GM19328 (cell line): Measurements from ENCODE around the gene PITPNC1.
"Not testable (repeated sequence)": the region's sequence is repeated elsewhere in the genome, so short reads cannot be mapped to it uniquely, and the experiment has no call there.

Experiments
- ATAC-seq: cut with Tn5 transposase; IDR thresholded peaks from one replicate; pipeline ENCODE4 v1.9.1; 2021; ENCODE audit warnings: mild to moderate bottlenecking, moderate library complexity; ENCODE audit not compliant: unreplicated experiment

Gene PITPNC1

DNA sequence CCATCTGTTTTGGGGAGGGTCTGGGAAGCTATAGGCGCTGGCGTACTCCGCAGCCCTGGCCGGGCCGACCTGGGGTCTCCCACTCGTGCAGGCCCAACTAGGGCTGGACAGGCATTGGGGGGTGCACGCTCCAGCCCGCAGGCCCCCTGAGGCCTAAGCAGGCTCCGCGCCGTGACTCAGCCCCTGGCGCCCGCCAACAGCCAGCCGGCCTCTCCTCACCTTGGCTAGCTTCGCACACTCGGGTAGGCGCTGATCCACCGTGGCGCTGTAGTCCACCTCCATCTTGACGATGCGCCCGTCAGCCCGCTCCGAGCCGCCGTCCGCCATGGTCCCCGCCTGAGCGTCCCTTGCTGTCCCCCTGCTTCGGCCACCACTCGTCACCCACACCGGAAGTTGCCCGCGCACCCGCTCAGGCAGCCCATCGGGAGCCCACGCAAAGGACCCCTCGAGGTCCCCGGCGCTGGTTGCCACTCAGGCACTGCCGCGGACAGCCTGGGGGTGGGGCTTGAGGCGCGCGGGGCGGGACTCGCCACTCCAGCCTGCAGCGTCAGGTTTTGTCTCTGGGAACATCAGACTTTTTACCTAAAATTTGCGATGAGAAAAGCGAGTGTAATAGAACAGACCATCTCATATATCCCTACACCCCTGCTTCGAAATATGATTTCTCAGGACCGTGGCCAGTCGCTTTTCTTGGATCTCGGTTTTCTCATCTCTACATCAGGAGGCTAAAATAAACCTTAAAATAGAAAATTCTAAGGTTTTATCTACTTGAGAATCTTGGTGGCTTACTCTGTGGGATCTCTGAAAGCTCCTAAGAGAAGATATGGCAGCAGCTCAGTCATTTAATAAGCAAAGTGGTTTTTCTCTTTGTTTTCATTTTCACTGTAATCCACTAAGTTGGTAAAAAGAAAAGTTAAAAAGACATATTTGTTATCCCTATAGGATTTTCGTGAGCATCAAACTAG, 10.6 kb upstream of the PITPNC1 start, which contains the start of gene PSMD12:
Gene PSMD12, minus strand, starts transcription at position 385 of the 965 bp plus-strand sequence. Its CDS starts 58 bp downstream, at position 327.
- ATAC-seq, result peak; percentile 78

DNA sequence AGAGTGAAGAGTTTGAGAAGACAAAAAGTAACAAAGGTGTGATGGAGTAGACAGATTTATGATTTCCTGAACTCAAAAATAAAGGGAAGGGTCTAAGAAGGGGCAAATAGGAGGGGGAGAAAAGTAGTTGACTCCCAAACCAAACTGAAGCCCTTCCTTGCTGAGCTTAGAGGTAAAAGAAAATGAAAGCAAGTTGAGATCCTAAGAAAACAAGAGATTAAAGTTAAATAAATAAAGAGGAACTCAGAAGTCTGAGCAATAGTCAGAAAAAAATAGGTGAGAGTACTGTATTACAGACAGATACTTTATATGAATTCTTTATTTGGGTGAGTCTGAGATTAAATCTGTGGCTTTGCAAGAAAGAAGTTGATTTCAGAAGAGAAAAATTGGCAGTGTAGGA, 7.4 kb upstream of the PITPNC1 start:
- ATAC-seq, result no peak

DNA sequence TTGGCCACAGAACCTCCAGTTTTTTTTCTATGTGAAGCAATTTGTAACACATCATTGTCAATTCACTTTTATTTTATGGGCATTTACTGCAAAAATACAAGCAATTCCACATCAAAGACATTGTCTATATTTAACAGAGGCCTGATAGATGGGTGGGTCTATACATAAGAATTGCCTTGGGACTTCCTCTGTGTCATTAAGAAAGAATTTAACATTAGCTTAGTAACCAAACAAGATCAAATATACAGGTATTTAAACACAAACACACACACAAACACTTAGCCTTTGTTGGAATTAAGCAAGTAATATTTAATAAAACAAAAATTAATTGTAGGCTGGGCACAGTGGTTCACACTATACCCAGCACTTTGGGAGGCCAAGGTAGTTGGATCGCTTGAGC, 4.3 kb upstream of the PITPNC1 start:
- no peak for ATAC-seq

DNA sequence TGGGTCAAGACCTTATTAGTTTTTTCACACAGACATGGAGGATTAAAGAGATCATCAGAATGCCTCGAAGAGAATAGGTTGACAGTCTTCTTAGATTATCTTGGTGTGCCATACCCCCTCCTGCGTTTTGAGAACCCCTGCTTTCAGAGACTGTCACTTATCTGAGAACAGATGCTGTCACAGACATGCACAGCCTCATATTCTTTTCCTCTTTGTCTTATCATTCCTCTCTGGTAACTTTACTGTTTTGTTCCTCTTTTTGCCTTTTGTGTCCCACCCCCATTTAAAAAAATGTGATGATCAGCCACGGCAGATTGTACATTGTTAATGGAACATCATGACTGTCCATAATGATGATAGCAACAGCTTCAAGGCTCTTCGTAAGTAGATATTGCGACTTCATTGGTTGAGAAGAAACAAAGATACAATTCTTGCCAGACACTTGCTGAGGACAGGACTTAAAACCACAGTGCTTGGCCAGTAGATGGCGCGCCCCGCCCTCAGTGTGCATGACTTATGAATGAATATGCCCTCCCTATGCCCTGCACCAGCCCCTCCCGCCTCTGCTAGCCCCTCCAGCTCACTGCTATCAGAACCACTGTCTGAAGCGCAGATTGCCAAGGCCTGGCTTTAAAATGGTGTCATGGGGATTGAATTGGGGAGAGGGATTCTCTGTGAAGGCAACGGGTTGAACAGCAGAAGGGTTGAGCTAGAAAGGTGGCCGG, 2.6 kb upstream of the PITPNC1 start:
- no peak for ATAC-seq

DNA sequence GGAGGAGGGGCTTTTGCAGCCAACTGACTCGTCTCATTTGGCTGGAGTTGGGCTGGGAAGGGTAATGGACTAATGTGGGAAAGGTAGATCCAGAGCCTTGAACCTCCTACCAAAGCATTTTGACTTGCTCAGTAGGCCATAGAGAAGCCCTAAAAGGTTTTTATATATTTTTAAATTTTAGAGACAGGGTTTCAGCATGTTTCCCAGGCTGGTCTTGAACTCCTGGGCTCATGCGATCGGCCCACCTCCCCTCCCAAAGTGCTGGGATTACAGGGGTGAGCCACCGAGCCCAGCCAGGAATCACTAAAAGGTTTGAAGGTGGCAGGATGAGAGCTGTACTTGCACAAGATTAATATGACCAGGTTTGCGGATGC, 2.0 kb upstream of the PITPNC1 start:
- ATAC-seq, result no peak

DNA sequence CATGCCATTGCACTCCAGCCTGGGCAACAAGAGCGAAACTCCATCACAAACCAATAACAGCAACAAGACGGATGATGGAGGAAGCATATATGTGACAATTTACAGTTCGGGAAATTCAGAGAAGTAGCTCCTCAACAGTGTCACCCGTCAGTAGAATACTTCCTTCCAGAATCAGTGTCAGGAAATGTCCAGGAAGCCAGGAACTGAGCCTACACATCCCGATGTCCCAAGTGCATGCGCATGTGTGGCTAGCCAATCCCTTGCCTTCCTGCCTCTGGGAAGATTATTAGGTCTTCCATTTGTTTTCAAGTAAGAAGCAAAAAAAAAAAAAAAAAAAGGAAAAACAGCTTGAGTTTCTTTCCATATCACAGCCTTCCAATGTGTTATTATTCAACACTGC, 1.4 kb upstream of the PITPNC1 start:
- ATAC-seq, result no peak

DNA sequence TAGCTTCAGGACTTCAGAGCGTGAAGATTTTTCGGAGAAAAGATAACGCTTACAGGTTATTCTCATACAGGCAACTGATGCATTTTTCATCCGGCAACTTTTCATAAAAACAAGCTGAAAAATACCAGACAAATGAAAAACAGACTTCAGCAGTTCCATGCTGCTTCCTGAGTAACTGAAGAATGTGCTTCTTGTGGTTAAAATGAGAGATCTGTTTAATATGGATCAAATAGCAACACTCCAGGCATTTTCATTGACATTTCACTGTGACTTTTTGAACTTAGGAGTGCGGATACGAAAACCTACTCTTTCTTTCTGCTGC, 705 bp upstream of the PITPNC1 start:
- ATAC-seq, result no peak

DNA sequence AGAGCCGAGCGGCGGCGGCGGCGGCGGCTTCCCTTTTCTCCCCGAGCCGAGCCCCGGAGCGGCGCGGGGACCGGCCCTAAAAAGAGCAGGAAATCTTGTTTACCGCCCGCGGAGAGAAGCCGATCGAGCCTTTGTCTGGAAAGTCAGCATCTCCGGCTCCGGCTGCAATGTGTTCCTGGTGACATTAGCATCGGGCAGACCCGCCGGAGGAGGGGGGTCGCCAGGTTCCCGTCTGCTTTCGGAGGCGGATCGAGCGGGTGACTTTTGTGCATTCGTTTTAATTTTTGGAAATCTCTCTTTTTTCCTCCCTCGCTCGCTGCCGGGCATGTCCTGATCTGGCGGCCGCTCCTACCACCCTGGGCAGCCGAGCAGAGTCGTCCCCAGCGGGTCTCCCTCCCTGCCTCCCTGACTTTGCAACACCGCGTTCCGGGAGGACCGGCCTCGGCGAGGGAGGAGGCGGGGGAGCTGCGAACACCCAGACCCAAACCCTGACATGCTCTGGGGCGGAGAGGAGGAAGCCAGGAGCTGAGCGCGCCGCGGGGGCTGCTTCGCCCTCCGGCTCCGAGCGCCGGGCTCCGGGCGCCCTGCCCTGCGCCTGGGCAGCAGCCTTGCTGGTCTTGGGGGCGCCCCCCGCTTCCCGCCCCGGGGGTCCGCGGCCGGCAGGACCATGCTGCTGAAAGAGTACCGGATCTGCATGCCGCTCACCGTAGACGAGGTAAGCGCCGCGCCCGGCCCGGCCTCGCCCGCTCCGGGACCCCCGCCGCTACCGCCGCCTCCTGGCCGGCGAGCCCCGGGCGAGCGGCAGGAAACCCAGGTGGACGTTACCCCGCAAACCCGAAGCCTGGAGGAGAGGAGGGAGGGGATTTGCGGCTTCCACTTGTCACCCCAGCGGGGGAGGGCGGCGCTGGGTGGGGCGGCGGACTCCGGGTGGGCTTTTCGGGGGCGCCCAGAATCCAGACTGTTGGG, 690 bp downstream of the PITPNC1 start:
- ATAC-seq, result peak; percentile 23

DNA sequence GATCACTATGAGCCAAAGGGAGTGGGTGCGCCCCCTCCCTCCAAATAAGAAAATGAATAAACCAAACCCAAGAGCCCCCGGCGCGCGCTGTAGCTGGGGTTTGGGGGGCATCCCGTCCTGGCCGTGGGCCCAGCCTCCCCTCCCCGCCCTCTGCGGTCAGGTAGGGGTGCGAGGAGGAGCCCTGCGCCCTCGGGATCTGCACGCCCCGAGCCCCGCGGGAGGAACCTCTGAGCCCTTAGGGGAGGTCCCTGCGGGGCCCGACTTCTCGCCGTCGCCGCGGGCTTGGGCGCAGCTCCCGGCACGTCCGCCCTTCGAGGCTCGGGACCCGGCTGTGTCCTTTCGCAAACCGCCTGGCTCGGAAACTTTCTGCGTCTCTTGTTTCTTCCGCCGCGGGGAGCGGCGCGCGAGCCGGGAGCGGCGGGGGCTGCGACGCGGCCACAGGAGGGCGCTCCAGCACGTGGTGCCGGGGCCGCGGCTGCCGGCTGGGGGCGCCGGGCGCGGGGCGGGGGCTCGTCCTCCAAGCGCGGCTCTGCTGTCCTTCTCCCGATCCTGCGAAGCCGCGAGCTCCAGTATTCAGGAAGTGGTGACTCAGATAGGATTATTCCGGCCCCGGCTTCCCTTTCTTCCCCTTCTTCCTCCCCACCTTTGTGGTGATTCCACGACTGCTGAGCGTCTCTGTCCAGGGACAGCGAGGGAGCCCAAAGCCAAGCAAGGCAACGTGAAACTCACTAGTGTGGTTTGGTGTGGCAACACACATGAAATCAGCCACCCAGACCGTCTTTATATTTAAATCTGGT, 1.6 kb downstream of the PITPNC1 start:
- ATAC-seq, result peak; percentile 37

DNA sequence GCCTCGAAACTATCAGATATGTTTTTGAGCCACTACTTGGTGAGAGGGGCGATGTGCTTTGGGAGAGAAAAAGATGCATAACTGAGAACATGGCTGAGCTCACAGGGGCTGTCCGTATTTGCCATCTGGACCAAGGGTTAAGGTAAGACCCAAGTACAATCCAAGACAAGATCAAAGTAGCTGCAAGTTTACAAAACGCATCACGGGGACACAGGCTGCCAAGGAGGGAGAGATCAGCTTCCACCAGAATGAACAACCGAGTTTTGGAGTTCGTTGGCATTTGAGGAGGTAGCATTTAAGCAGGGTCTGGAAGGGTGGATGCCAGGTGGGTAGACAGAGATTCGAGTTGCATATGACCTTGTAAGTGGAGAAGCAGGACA, 2.2 kb downstream of the PITPNC1 start:
- no peak for ATAC-seq

DNA sequence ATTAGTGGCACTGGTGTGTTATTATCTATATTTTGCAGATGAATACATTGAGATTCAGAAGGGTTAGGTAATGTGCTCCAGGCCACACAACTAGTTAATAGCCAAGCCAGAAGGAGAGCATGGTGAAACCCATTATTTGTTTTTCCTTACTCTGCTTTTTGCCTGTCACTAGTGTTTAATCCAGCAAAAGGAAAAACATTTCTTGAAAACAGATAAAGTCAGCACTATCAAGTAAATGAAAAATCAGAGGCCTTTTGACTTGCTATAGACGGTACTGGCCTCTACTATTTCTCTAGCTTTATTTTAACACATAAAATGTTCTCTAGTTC, 4.8 kb downstream of the PITPNC1 start:
- ATAC-seq, result no peak

DNA sequence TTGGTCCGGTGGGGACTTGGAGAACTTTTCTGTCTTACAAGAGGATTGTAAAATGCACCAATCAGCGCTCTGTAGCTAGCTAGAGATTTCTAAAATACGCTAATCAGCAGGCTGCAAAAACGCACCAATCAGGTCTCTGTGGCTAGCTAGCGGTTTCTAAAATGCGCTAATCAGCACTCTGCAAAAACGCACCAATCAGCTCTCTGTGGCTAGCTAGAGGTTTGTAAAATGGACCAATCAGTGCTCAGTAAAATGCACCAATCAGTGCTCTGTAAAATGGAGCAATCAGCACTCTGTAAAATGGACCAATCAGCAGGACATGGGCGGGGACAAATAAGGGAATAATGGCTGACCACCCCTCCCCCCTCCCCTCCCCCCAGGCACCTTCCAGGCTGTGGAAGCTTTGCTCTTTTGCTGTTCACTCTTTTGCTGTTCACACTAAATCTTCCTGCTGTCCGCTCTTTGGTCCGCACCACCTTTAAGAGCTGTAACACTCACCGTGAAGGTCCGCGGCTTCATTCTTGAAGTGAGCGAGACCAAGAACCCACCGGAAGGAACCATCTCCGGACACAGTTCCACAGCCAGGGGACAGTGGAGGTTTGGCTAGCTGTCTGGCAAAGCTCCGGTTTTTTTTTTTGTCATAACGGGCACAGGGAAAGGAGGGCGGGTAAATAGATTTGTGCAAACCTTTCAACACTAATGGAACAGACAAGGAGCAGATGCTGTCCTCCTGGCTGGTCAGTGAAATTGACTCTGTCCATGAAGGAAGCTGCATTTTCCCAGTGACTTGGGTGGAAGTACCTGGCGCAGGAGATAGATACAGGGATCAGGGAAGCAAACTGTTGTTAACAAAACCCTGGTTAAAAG, 8.3 kb downstream of the PITPNC1 start:
- ATAC-seq, result no peak

DNA sequence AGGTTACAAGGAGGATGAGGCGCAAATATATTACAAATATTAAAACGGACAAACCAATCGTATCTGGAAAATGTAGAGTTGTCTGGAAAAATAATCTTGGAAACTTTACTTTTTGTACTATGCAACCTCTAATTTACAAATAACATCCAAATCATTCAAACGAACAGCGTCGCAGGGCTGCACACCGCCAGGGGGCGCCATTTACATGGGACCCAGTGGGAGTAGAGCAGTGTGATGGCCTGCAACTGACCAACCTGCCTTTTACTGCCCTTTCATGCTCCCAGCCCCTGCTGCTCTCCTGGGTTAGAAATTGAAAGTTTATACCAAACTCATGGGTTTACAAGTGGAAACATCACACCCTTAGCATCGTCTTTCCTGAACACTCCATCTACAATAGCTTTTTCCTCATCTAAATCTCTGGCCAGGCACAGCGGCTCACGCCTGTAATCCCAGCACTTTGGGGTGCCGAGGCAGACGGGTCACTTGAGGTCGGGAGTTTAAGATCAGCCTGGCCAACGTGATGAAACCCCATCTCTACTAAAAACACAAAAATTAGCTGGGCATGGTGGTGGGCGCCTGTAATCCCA, 10.0 kb downstream of the PITPNC1 start:
- ATAC-seq, result no peak

DNA sequence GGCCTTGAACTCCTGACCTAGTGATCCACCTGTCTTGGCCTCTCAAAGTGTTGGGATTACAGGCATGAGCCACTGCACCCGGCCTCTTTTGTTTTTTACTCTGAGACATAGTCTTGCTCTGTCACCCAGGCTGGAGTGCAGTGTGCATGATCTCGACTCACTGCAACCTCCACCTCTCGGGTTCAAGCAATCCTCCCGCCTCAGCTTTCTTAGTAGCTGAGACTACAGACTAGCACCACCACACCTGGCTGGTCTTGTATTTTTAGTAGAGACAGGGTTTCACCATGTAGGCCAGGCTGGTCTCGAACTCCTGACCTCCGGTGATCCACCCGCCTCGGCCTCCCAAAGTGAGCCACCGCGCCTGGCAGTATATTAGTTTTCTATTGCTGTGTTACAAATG, 11.5 kb downstream of the PITPNC1 start:
- ATAC-seq, result not testable (repeated sequence)

DNA sequence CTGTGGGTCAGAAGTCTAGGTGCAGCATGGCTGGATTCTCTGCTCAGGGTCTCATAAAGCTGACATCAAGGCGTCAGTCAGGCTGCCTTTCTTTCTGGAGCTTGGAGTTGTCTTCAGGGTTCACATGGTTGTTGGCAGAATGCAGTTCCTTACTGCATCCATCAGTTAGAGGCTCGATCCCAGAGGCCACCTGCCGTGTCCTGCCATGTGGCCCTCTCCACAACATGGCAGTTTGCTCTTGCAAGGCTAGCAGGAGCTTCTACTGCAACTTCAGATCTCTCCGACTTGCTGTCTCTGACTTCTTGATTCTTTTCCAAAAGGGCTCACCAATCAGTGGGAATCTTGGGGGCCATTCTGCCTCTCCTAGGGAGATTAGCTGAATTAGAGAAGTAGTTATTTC, 11.9 kb downstream of the PITPNC1 start:
- no peak for ATAC-seq

DNA sequence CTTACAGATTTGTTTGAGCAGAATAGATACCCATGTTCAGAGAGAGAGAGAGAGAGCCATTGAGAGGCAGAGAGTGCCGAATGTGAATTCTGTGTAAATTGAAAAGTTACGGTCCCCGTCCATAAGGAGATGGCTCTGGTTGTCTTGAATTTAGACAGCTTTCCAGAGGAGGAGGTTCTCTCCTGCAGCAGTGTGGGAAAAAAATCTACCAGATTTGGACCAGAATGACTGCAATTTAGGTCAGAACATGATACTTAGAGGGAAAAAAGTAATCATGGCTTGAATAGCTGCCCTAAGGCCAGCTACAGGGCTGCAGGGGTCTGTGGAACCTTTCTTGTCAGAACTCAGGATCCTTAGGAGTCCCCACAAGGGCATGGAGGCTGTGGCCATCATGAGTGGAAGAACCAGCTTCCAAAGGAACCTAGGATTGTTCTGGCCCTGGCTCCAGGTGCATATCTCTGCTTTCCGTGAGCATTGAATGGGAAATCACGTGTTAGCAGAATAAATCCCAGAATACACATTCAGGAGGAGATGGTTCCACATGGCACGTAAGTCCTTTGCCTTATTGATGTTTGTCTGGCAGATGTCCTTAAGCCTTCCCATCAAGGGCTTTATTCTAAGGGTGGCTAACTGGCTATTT, 13.0 kb downstream of the PITPNC1 start:
- ATAC-seq, result no peak

DNA sequence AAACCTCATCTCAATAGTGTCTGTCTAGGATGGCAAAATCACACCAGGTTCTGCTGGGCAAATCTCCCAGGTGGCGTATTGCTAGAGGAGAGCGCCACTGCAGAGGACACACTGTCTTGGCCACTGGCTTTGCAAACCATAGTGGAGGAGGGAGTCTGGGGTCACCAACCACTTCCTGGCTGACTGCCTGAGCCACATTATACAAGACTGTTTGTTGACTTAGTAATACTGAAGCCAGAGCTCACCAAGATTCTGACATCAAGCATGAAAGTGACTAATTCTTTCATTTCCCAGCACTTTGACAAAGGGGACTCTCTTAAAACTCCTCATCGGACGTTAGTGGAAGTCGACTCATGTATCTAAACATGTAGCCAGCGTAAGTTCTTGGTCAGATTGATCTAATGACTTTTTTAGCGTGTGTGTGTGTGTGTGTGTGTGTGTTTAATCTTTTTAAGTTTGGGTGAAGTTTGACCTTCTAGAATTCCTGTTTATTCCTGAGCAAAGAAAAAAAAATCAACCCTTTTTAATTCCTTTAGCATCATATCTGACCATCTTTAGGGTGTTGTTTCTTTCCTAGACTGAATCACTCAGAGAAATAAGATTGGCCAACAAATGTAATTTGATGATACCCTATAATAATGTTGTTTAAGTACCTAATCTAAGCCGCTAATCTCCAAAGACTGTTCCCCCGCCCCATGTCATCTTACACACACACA, 13.7 kb downstream of the PITPNC1 start:
- ATAC-seq, result peak; percentile 87

DNA sequence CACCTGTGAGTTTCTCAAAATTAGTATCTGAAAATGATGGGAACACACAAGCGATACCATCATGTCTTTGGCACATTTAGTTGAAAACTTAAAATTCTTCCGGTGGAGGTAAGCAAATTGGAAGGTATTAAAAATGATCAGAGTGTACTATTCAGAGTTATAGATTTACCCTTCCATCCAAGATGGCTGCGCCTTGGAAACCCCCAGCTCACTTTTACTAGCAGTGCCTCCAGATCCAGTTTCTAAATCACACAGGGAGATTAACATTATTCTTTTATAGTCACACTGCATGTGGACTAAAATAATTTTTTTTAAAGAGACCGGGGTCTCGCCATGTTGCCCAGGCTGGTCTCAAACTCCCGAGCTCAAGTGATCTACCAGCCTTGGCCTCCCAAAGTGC, 15.0 kb downstream of the PITPNC1 start:
- no peak for ATAC-seq
